ENCODE data around the gene ARHGAP26. TPM values are rescaled to one million over a fixed set of nuclear protein-coding genes. Genes with fewer than 3 reads are reported as not detected.
A peak's percentile ranks its signal among the peaks of the same experiment; 100 is the strongest.

Gene ARHGAP26
- polyA plus RNA-seq, 1 donor (not counting 4 experiments of a cell fraction or from before 2014, with no cell fraction given): 3.9 TPM

DNA sequence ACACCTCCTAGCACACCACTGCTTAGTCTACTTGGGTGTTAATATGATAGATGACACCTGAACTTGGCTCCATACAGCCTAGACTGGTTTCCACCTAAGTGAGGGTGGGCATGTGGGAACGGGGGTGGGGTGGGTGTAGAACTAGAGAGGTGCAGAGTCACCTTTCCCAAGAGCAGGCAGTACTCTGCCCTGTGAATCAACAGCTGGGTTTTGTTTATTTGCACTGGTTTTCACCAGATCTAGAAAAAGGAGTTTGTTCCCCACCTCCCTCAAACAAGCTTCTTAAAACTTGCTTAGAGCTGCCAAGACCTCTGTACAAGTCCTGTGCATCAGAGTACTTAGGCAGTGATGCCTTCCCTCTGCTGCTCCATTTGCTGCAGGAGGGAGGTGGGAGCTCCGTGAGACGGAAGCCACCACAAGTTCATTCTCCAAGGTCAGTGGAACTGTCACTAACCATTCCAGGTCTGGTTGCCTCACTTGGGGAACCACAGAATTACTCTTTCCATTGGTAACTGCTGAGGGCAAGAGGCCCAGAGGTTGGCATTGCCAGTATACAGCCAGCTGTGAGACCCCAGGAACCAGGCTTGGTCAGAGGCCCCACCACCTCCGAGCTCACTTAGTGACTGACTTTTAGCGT, 469.8 kb downstream of the ARHGAP26 start:
- Histone ChIP-seq H3K9me3 (ENCODE audit: control insufficient read depth, low read depth, low read length) (no peaks in the 10 kb centered on the region), H3K9ac (ENCODE audit: control insufficient read depth, extremely low read depth, insufficient read depth, low read length) (no peak overlapping the region), H3K4me2 (ENCODE audit: control insufficient read depth, extremely low read depth, insufficient read depth, low read depth, low read length) (no peak overlapping the region)

DNA sequence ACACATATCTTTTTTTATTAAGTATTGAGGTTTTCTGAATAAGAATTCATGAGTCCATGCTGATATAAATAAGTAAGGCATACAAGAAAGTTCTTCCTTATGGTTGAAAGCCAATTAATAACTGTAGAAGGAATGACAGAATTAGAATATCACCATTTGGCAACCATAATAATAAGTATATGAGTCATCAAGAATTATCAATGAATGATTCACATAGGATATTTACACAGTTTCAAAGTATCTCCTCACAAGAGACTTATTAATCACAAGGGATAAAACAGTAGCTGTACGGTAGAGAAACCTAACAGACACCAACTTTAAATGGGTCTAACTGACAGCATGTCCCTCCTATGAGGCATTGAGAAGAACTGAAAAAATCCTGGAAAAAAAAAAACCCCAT, 471.7 kb downstream of the ARHGAP26 start:
- Histone ChIP-seq H3K4me2 (ENCODE audit: control insufficient read depth, extremely low read depth, insufficient read depth, low read depth, low read length) (peak overlapping the region; percentile 61), H3K4me1 (ENCODE audit: control insufficient read depth, extremely low read depth, insufficient read depth, low read length) (peaks cover 52% of the 10 kb centered on the region), H3K4me3 (ENCODE audit: control insufficient read depth in 2 of 3, extremely low read depth in 1 of 3, insufficient read depth in 2 of 3, low read depth in 1 of 3, low read length in 3 of 3) (no peak overlapping the region), H3K36me3 (ENCODE audit: control insufficient read depth in 2 of 2, extremely low read depth in 1 of 2, insufficient read depth in 2 of 2, low read length in 2 of 2) (no peaks in the 10 kb centered on the region), H3K9me1 (ENCODE audit: control insufficient read depth, extremely low read depth, insufficient read depth, low read length) (no peaks in the 10 kb centered on the region), H3K79me2 (ENCODE audit: control insufficient read depth, insufficient read depth, low read length) (no peaks in the 10 kb centered on the region), H3K9ac (ENCODE audit: control insufficient read depth, extremely low read depth, insufficient read depth, low read length) (peak overlapping the region; percentile 18), H3K27ac (ENCODE audit: control insufficient read depth, insufficient read depth, low read length) (peak overlapping the region; percentile 99), H2AFZ (ENCODE audit: control insufficient read depth, low read length) (no peak overlapping the region), H4K20me1 (ENCODE audit: control insufficient read depth, extremely low read depth, insufficient read depth, low read length) (no peaks in the 10 kb centered on the region), H3K9me3 (ENCODE audit: control insufficient read depth, low read depth, low read length) (no peaks in the 10 kb centered on the region), H3K27me3 (ENCODE audit: control insufficient read depth, extremely low read depth, insufficient read depth, low read length) (no peaks in the 10 kb centered on the region)
- dilution Hi-C loops (cut with MboI; ENCODE audit: extremely low pct_ligation_motif_present, low sequenced_read_pairs): no loop called here
- peak; percentile 23 for FAIRE-seq
- no peak for DNase-seq (ENCODE audit: low read depth, low spot score)
- no peak for TF ChIP-seq CTCF (optimal IDR thresholded peaks at IDR 0.05 in 1 of 3, IDR thresholded peaks at IDR 0.05 in 1 of 3, conservative IDR thresholded peaks at IDR 0.05 in 1 of 3; ENCODE audit: extremely low read depth in 1 of 3, insufficient read depth in 2 of 3, low read length in 3 of 3)
- TF ChIP-seq EZH2 (IDR thresholded peaks at IDR 0.05; ENCODE audit: low read length): no peak

More for the DNA sequence above, 469.8 kb downstream of the ARHGAP26 start:
- Histone ChIP-seq H4K20me1 (ENCODE audit: control insufficient read depth, extremely low read depth, insufficient read depth, low read length) (no peaks in the 10 kb centered on the region), H2AFZ (ENCODE audit: control insufficient read depth, low read length) (no peak overlapping the region), H3K36me3 (ENCODE audit: control insufficient read depth in 2 of 2, extremely low read depth in 1 of 2, insufficient read depth in 2 of 2, low read length in 2 of 2) (no peaks in the 10 kb centered on the region), H3K9me1 (ENCODE audit: control insufficient read depth, extremely low read depth, insufficient read depth, low read length) (no peaks in the 10 kb centered on the region), H3K4me3 (ENCODE audit: control insufficient read depth in 2 of 3, extremely low read depth in 1 of 3, insufficient read depth in 2 of 3, low read depth in 1 of 3, low read length in 3 of 3) (no peak overlapping the region), H3K27ac (ENCODE audit: control insufficient read depth, insufficient read depth, low read length) (no peak overlapping the region), H3K27me3 (ENCODE audit: control insufficient read depth, extremely low read depth, insufficient read depth, low read length) (no peaks in the 10 kb centered on the region), H3K4me1 (ENCODE audit: control insufficient read depth, extremely low read depth, insufficient read depth, low read length) (peaks cover 48% of the 10 kb centered on the region), H3K79me2 (ENCODE audit: control insufficient read depth, insufficient read depth, low read length) (no peaks in the 10 kb centered on the region)
- peak; percentile 41 for FAIRE-seq
- DNase-seq (ENCODE audit: low read depth, low spot score): no peak
- no peak for TF ChIP-seq EZH2 (IDR thresholded peaks at IDR 0.05; ENCODE audit: low read length)
- TF ChIP-seq CTCF (optimal IDR thresholded peaks at IDR 0.05 in 1 of 3, IDR thresholded peaks at IDR 0.05 in 1 of 3, conservative IDR thresholded peaks at IDR 0.05 in 1 of 3; ENCODE audit: extremely low read depth in 1 of 3, insufficient read depth in 2 of 3, low read length in 3 of 3): no peak
- dilution Hi-C loops (cut with MboI; ENCODE audit: extremely low pct_ligation_motif_present, low sequenced_read_pairs): no loop called here

Measured in keratinocyte (primary cell).